ENCODE measurements around the gene UGT1A5.

The UGT1A5 gene

DNA sequence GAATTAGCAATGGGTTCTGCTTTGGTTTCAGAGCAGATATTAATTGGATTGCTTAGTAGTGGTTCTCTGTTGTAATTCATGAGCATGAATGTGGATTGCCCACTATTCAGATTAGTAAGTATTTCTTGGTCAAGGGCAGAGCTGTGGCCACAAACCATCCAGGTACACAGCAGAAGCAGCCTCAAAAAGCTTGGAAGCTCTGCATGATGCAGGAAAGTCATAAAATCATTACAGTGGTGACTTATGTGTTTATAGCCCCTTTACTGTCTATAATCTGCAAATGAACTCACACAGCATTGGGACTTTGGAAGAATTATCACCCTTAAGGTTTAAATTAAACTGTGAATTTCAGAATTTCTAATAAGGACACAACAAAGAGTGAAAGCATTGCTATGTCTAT lies 45.4 kb downstream of the UGT1A5 start:
- H3K27me3 Mint-ChIP-seq (ENCODE audit: low read depth): peaks cover 9% of the 10 kb centered on the region
- H3K36me3 Mint-ChIP-seq (ENCODE audit: low read depth): no peaks in the 10 kb centered on the region
- TF ChIP-seq, protein P1, sequence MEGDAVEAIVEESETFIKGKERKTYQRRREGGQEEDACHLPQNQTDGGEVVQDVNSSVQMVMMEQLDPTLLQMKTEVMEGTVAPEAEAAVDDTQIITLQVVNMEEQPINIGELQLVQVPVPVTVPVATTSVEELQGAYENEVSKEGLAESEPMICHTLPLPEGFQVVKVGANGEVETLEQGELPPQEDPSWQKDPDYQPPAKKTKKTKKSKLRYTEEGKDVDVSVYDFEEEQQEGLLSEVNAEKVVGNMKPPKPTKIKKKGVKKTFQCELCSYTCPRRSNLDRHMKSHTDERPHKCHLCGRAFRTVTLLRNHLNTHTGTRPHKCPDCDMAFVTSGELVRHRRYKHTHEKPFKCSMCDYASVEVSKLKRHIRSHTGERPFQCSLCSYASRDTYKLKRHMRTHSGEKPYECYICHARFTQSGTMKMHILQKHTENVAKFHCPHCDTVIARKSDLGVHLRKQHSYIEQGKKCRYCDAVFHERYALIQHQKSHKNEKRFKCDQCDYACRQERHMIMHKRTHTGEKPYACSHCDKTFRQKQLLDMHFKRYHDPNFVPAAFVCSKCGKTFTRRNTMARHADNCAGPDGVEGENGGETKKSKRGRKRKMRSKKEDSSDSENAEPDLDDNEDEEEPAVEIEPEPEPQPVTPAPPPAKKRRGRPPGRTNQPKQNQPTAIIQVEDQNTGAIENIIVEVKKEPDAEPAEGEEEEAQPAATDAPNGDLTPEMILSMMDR (IDR thresholded peaks at IDR 0.05; ENCODE audit: unreplicated experiment in 3 of 3): no peak

DNA sequence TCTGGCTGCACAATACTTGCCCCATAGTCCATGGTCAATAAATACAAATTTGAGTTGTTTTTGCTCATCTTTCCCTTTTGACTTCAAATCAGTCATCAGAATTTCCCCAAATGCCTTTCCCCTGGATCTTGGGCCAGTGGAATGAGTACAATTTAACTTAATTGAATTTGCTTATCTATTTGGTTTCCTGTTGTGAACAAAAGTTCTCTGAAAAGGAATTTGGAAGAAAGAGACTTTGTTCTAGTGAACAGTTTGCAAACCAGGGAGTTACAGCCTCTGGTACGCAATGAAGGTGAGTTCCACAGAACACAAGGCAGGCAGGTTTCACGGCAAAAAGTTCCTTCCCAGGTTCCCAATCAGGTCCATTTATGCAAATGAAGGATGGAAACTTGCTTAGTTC lies 46.1 kb downstream of the UGT1A5 start:
- no peaks in the 10 kb centered on the region for H3K36me3 Mint-ChIP-seq (ENCODE audit: low read depth)
- no peaks in the 10 kb centered on the region for H3K9me3 Mint-ChIP-seq
- no peaks in the 10 kb centered on the region for H3K4me1 Mint-ChIP-seq
- peaks cover 9% of the 10 kb centered on the region for H3K27me3 Mint-ChIP-seq (ENCODE audit: low read depth)
- TF ChIP-seq, protein P1 (IDR thresholded peaks at IDR 0.05; ENCODE audit: unreplicated experiment in 3 of 3): no peak
- no peak overlapping the region for H3K4me3 Mint-ChIP-seq
- H3K27ac Mint-ChIP-seq: no peak overlapping the region

More for the DNA sequence above, 45.4 kb downstream of the UGT1A5 start:
- H3K4me1 Mint-ChIP-seq: no peaks in the 10 kb centered on the region
- H3K9me3 Mint-ChIP-seq: no peaks in the 10 kb centered on the region
- no peak overlapping the region for H3K27ac Mint-ChIP-seq
- H3K4me3 Mint-ChIP-seq: no peak overlapping the region

DNA sequence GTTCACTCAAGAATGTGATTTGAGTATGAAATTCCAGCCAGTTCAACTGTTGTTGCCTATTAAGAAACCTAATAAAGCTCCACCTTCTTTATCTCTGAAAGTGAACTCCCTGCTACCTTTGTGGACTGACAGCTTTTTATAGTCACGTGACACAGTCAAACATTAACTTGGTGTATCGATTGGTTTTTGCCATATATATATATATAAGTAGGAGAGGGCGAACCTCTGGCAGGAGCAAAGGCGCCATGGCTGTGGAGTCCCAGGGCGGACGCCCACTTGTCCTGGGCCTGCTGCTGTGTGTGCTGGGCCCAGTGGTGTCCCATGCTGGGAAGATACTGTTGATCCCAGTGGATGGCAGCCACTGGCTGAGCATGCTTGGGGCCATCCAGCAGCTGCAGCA lies 47.3 kb downstream of the UGT1A5 start, which contains the start of gene UGT1A1:
TSS of gene UGT1A1 (plus strand) at position 228 of the 400 bp plus-strand sequence. CDS start at position 246, 18 bp downstream.
- no peaks in the 10 kb centered on the region for H3K4me1 Mint-ChIP-seq
- H3K9me3 Mint-ChIP-seq: no peaks in the 10 kb centered on the region
- no peak within 1 kb of the TSS for H3K27ac Mint-ChIP-seq
- H3K27me3 Mint-ChIP-seq (ENCODE audit: low read depth): peaks cover 9% of the 10 kb centered on the region
- TF ChIP-seq, protein P1 (IDR thresholded peaks at IDR 0.05; ENCODE audit: unreplicated experiment in 3 of 3): no peak
- H3K4me3 Mint-ChIP-seq: no peak within 1 kb of the TSS
- no peaks in the 10 kb centered on the region for H3K36me3 Mint-ChIP-seq (ENCODE audit: low read depth)

DNA sequence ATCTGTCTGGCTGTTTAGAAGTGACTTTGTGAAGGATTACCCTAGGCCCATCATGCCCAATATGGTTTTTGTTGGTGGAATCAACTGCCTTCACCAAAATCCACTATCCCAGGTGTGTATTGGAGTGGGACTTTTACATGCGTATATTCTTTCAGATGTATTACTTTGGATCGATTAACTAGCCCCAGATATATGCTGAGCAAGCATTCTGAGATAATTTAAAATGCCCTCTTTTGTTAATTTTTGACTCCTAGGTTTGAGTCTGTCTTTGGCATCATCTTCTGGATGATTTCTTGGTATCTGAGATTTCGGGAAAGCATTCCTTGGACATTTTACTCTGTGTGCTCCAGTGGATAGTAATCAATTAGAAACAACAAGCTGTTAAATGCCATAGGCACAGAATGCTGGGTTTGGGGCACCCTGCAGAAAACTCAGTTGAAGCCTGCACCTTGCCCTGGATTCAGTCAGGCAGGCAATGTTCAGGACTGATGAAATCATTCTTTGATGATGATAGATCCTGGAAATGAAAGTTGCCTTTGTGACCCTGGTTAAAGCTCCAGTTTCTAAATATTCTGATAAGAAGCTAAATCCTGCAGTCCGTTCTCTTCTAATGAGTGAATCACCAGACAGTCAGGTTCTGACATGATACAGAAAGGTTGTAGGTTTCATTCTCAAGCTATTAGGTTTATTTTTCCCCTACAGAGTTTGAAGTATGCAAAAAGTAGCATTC lies 48.5 kb downstream of the UGT1A5 start:
- Mint-ChIP-seq H3K9me3 (no peaks in the 10 kb centered on the region), H3K36me3 (ENCODE audit: low read depth) (no peaks in the 10 kb centered on the region), H3K27me3 (ENCODE audit: low read depth) (peaks cover 9% of the 10 kb centered on the region), H3K4me1 (no peaks in the 10 kb centered on the region), H3K27ac (no peak overlapping the region), H3K4me3 (no peak overlapping the region)
- TF ChIP-seq, protein P1 (IDR thresholded peaks at IDR 0.05; ENCODE audit: unreplicated experiment in 3 of 3): no peak

DNA sequence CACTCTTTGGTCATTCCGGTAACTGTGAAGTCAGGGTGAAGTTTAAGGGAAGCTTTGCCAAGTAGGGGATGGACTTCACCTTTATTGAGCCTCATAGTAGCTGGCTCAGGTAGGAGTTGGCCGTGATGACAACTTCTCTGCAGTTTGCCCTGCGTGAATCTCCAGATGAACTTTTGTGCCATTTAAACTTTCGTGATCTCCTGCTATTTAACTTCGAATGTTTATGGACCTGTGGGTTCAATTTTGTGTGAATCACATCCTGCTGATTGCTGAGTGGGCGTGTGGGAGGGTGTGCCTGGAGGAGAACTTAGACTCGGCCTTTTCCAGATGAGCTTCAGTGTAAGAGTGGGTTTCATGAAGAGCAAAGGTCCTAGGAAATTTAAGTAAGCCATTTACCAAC lies 51.6 kb downstream of the UGT1A5 start:
- H3K27ac Mint-ChIP-seq: no peak overlapping the region
- H3K9me3 Mint-ChIP-seq: no peaks in the 10 kb centered on the region
- H3K27me3 Mint-ChIP-seq (ENCODE audit: low read depth): peaks cover 5% of the 10 kb centered on the region
- H3K4me3 Mint-ChIP-seq: no peak overlapping the region
- TF ChIP-seq, protein P1 (IDR thresholded peaks at IDR 0.05; ENCODE audit: unreplicated experiment in 3 of 3): no peak
- no peaks in the 10 kb centered on the region for H3K4me1 Mint-ChIP-seq
- H3K36me3 Mint-ChIP-seq (ENCODE audit: low read depth): no peaks in the 10 kb centered on the region

DNA sequence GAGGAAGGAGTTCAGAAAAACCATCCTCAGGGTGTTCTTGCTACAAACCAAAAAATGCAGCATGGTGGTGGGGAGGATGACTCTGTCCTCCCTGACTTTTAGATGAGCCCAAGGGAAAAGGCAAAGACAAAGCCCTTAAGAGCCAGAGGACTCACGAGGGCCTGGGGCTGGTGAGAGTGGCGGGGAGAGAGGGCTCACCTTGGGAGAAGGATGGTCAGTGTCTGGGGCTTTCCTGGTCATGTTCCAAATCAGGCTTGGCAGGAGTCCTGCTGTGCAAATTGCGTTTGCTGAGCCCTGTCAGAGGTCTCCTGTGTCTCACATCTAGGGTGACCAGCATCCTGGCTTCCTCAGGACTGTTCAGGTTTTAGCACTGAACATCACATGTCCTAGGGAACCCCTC lies 52.1 kb downstream of the UGT1A5 start:
- peaks cover 5% of the 10 kb centered on the region for H3K27me3 Mint-ChIP-seq (ENCODE audit: low read depth)
- H3K4me1 Mint-ChIP-seq: no peaks in the 10 kb centered on the region
- no peak overlapping the region for H3K27ac Mint-ChIP-seq
- TF ChIP-seq, protein P1 (IDR thresholded peaks at IDR 0.05; ENCODE audit: unreplicated experiment in 3 of 3): no peak
- no peak overlapping the region for H3K4me3 Mint-ChIP-seq
- H3K36me3 Mint-ChIP-seq (ENCODE audit: low read depth): no peaks in the 10 kb centered on the region
- no peaks in the 10 kb centered on the region for H3K9me3 Mint-ChIP-seq
